B cell (primary cell): ENCODE data around the gene IL1RN. TPM values are rescaled to one million over a fixed set of nuclear protein-coding genes. Genes with fewer than 3 reads are reported as not detected.

ENCODE experiments used
- ATAC-seq: fragments of 200-7000 bp; cut with Tn5 transposase; one replicate; pipeline ENCODE4 v1.10.0; 2021; ENCODE audit warnings: low read depth, mild to moderate bottlenecking, moderate number of reproducible peaks, moderate library complexity
- CTCF ChIA-PET: fragments of 350-600 bp; sonication (Branson Sonifier 250); formaldehyde crosslinking; loops from one replicate; lab custom pipeline; 2021; ENCODE audit warnings: antibody characterized with exemption, inconsistent platforms; lab: Charles Lee
- POLR2A ChIA-PET: fragments of 350-600 bp; sonication (Branson Sonifier 250); formaldehyde crosslinking; loops from one replicate; lab custom pipeline; 2021; ENCODE audit warnings: antibody characterized with exemption; lab: Charles Lee
- DNase-seq: peaks from one replicate; pipeline ENCODE4 v3.0.0; 2013
- H2AFZ ChIP-seq: 2 replicates; pipeline ENCODE4 v1.6.1; 2012; ENCODE audit warnings: mild to moderate bottlenecking, low read depth, low read length; ENCODE audit not compliant: insufficient read depth, poor library complexity, severe bottlenecking
- H3K27ac ChIP-seq, 2 donors: 1 replicate in 1 of 2; 2 replicates in 1 of 2; pipeline ENCODE4 v1.5.1; 2012 to 2013; ENCODE audit warnings: low read length in 2 of 2, mild to moderate bottlenecking in 2 of 2, moderate library complexity in 1 of 2
- H3K27me3 ChIP-seq, 4 experiments: fragments of 200-600 bp in 1 of 4; sonication (generic) in 1 of 4; replicated peaks in 1 of 4; 1 replicate in 2 of 4; 2 replicates in 2 of 4; pipeline versions ENCODE4 v1.6.1 to v1.7.0; 2013 to 2016; ENCODE audit warnings: low read length in 3 of 4, mild to moderate bottlenecking in 2 of 4, mixed read lengths in 1 of 4, moderate library complexity in 1 of 4; ENCODE audit not compliant: insufficient read depth in 4 of 4, control insufficient read depth in 3 of 4; ENCODE audit errors: control extremely low read depth in 1 of 4
- H3K36me3 ChIP-seq, 2 experiments: replicated peaks in 1 of 2; 1 replicate in 1 of 2; 2 replicates in 1 of 2; pipeline versions ENCODE4 v1.6.1 to v1.7.1; 2013; ENCODE audit warnings: low read length in 1 of 2; ENCODE audit not compliant: insufficient read depth in 2 of 2, control insufficient read depth in 1 of 2; ENCODE audit errors: control extremely low read depth in 1 of 2, extremely low read depth in 1 of 2
- H3K4me1 ChIP-seq, 2 donors: fragments of 200-600 bp in 1 of 2; sonication (generic) in 1 of 2; 1 replicate in 1 of 2; 2 replicates in 1 of 2; pipeline versions ENCODE4 v1.5.1 to v1.6.1; 2013 to 2017; ENCODE audit warnings: low read length in 2 of 2; ENCODE audit not compliant: control insufficient read depth in 2 of 2, insufficient read depth in 2 of 2
- H3K4me2 ChIP-seq: replicated peaks from 2 replicates; pipeline ENCODE3; 2012; ENCODE audit warnings: mild to moderate bottlenecking, low read depth, low read length; ENCODE audit not compliant: poor library complexity, severe bottlenecking
- H3K4me3 ChIP-seq, 5 experiments: fragments of 200-600 bp in 1 of 5; sonication (generic) in 1 of 5; 1 replicate in 3 of 5; 2 replicates in 2 of 5; pipeline versions ENCODE4 v1.5.1 to v1.7.0; 2011 to 2016; ENCODE audit warnings: low read length in 4 of 5, mild to moderate bottlenecking in 4 of 5, low read depth in 2 of 5, control low read depth in 1 of 5, moderate library complexity in 1 of 5; ENCODE audit not compliant: insufficient read depth in 1 of 5; ENCODE audit errors: control extremely low read depth in 1 of 5, extremely low read depth in 1 of 5
- H3K79me2 ChIP-seq: fragments of 200-600 bp; sonication (generic); one replicate; pipeline ENCODE4 v1.6.0; 2016; ENCODE audit warnings: low read length; ENCODE audit not compliant: control insufficient read depth, insufficient read depth
- H3K9ac ChIP-seq: fragments of 200-600 bp; sonication (generic); 2 replicates; pipeline ENCODE4 v1.6.1; 2017; ENCODE audit warnings: mild to moderate bottlenecking, low read length, moderate library complexity
- H3K9me3 ChIP-seq, 3 donors: one replicate each; pipeline versions ENCODE4 v1.6.1 to v1.7.1; 2013; ENCODE audit warnings: low read length in 2 of 3; ENCODE audit not compliant: control insufficient read depth in 2 of 3, insufficient read depth in 1 of 3; ENCODE audit errors: control extremely low read depth in 1 of 3
- H4K20me1 ChIP-seq: 2 replicates; pipeline ENCODE4 v1.6.0; 2012; ENCODE audit warnings: mild to moderate bottlenecking, low read length; ENCODE audit not compliant: insufficient read depth, control insufficient read depth, poor library complexity, severe bottlenecking
- H3K27ac Mint-ChIP-seq: one replicate; pipeline ENCODE4 v1.8.0; 2021; ENCODE audit warnings: mixed read lengths
- H3K27me3 Mint-ChIP-seq: one replicate; pipeline ENCODE4 v1.8.0; 2021; ENCODE audit warnings: mixed read lengths
- H3K4me1 Mint-ChIP-seq: one replicate; pipeline ENCODE4 v1.8.0; 2021; ENCODE audit warnings: mixed read lengths
- H3K4me3 Mint-ChIP-seq: one replicate; pipeline ENCODE4 v1.8.0; 2021; ENCODE audit warnings: mixed read lengths
- H3K9me3 Mint-ChIP-seq: one replicate; pipeline ENCODE4 v1.8.0; 2022; ENCODE audit warnings: mixed read lengths; ENCODE audit not compliant: insufficient read depth
- CTCF ChIP-seq: fragments of 200-600 bp; IDR thresholded peaks from one replicate; pipeline ENCODE4 v1.8.0; 2022; ENCODE audit warnings: antibody characterized with exemption, mild to moderate bottlenecking
- EZH2 ChIP-seq: IDR thresholded peaks from 2 replicates; pipeline ENCODE4 v1.6.1; 2012; ENCODE audit warnings: borderline replicate concordance, low read depth, mild to moderate bottlenecking, moderate library complexity, low read length; ENCODE audit not compliant: insufficient read depth, poor library complexity, severe bottlenecking
- WGBS: methylation state at CpG from one replicate; pipeline ENCODE4 v1.1.5; 2013; ENCODE audit warnings: missing lambda C conversion rate; ENCODE audit not compliant: insufficient coverage; 5-methylcytosine and 5-hydroxymethylcytosine counted together
- intact Hi-C: fragments of 100-400 bp; cut with micrococcal nuclease; formaldehyde crosslinking; loops from one replicate; pipeline ENCODE4 v1.10.0; 2022
- polyA plus RNA-seq: library from polyadenylated mRNA; depleted of rRNA; stranded (reverse); fragments of >200 nt; gene quantifications from 2 replicates; pipeline ENCODE4 v1.2.3, GENCODE V29; 2012
- total RNA-seq, 2 donors: library from RNA; stranded (reverse); fragments of 120-200 nt in 1 of 2; gene quantifications; 1 replicate in 1 of 2; 2 replicates in 1 of 2; pipeline versions ENCODE4 v1.2.3 to v1.2.4, GENCODE V29; 2013 to 2022

Gene IL1RN
- total and polyA plus RNA-seq, 2 donors (not counting 1 experiment from before 2014, with no cell fraction given), result 0.79 TPM; not detected in 1

GRCh38 chr2:113148606-113149552 is 21.5 kb downstream of the IL1RN start:
- Mint-ChIP-seq H3K27ac (peak overlapping the region; percentile 91), H3K4me3 (peak overlapping the region; percentile 48), H3K4me1 (peaks cover 26% of the 10 kb centered on the region), H3K27me3 (no peaks in the 10 kb centered on the region), H3K9me3 (no peaks in the 10 kb centered on the region)
- Histone ChIP-seq H4K20me1 (no peaks in the 10 kb centered on the region), H3K36me3 (no peaks in the 10 kb centered on the region), H3K27me3 (no peaks in the 10 kb centered on the region), H3K4me3 (no peak overlapping the region), H3K4me2 (peak overlapping the region; percentile 56), H3K4me1 (peaks cover 20 to 24% of the 10 kb centered on the region in 2 donors), H3K9me3 (peaks cover 0 to 2% (median 0%) of the 10 kb centered on the region in 3 donors), H3K27ac (peak overlapping the region; percentile 52 to 89), H2AFZ (peak overlapping the region; percentile 43), H3K79me2 (no peaks in the 10 kb centered on the region), H3K9ac (peak overlapping the region; percentile 17)
- 57% methylated on average over 5 of the region's 8 CpGs for WGBS
- peak; percentile 70 for ATAC-seq
- CTCF ChIA-PET, result interaction anchor here (0.9 to 4.0 kb wide), 9 partner anchors 8 to 241 kb away, joined by 3 to 39 read pairs (median 4); partner anchors contain the start of gene PSD4
- POLR2A ChIA-PET, result interaction anchor here (1.4 to 3.3 kb wide), 2 partner anchors 10 to 26 kb away, joined by 8 to 14 read pairs; partner anchors contain the start of gene PSD4
- DNase-seq, result peak; percentile 62
- TF ChIP-seq CTCF (no peak), EZH2 (no peak)
- intact Hi-C loops, result no loop called here
